Naive thymus-derived CD8-positive, alpha-beta T cell (primary cell): ENCODE results near the gene RASSF4. TPM values are rescaled to one million over a fixed set of nuclear protein-coding genes. Genes with fewer than 3 reads are reported as not detected.

Experiments
- ATAC-seq, 2 donors: fragments of 150-1000 bp; cut with Tn5 transposase in 1 of 2; sonication (Bioruptor Pico), chemical (Tn5 transposase) in 1 of 2; 1 replicate in 1 of 2; 2 replicates in 1 of 2; pipeline ENCODE4 v1.10.0; 2021; ENCODE audit warnings: mild to moderate bottlenecking in 2 of 2, moderate library complexity in 2 of 2
- POLR2A ChIA-PET: fragments of 350-600 bp; sonication (Branson Sonifier 250); formaldehyde crosslinking; loops from one replicate; lab custom pipeline; 2021; ENCODE audit warnings: antibody characterized with exemption; lab: Charles Lee
- DNase-seq, 10 donors: peaks; one replicate each; pipeline versions ENCODE4 v3.0.0 to v3.0.0-alpha.2; 2020 to 2022
- H3K27ac Mint-ChIP-seq, 10 donors: one replicate each; pipeline ENCODE4 v1.8.0; 2020 to 2022; ENCODE audit warnings: mild to moderate bottlenecking in 10 of 10, mixed read lengths in 10 of 10, moderate library complexity in 4 of 10, inconsistent platforms in 1 of 10
- H3K27me3 Mint-ChIP-seq, 5 donors: one replicate each; pipeline ENCODE4 v1.8.0; 2021 to 2022; ENCODE audit warnings: mixed read lengths in 5 of 5
- H3K36me3 Mint-ChIP-seq, 3 donors: one replicate each; pipeline ENCODE4 v1.8.0; 2020 to 2022; ENCODE audit warnings: mixed read lengths in 3 of 3, mild to moderate bottlenecking in 2 of 3, inconsistent platforms in 1 of 3
- H3K4me1 Mint-ChIP-seq, 4 donors: one replicate each; pipeline ENCODE4 v1.8.0; 2021 to 2022; ENCODE audit warnings: mixed read lengths in 4 of 4
- H3K4me3 Mint-ChIP-seq, 10 donors: one replicate each; pipeline ENCODE4 v1.8.0; 2020 to 2022; ENCODE audit warnings: mild to moderate bottlenecking in 10 of 10, mixed read lengths in 10 of 10, moderate library complexity in 6 of 10, inconsistent platforms in 1 of 10
- H3K9me3 Mint-ChIP-seq, 9 donors: one replicate each; pipeline ENCODE4 v1.8.0; 2020 to 2022; ENCODE audit warnings: mixed read lengths in 9 of 9, mild to moderate bottlenecking in 3 of 9, inconsistent platforms in 1 of 9, moderate library complexity in 1 of 9
- polyA plus RNA-seq, 3 donors: library from polyadenylated mRNA; unstranded; fragments of 300-500 nt; fragmentation: Illumina TruSeq; gene quantifications; one replicate each; pipeline ENCODE4 v1.2.3, GENCODE V29; 2021
- total RNA-seq, 8 experiments: library from RNA in 2 of 8; stranded (reverse) in 2 of 8; gene quantifications; one replicate each; pipeline ENCODE4 v1.2.3 and lab custom pipeline; 2021 to 2026

Gene RASSF4
- total and polyA plus RNA-seq, 5 experiments from 2014 or later: 0.40 to 1.8 (median 1.0) TPM

GRCh38 chr10:44992732-44993225 is 33.2 kb downstream of the RASSF4 start:
- Mint-ChIP-seq H3K27me3 (peaks cover 0 to 25% (median 5%) of the 10 kb centered on the region in 5 donors), H3K4me3 (no peak overlapping the region), H3K27ac (no peak overlapping the region), H3K4me1 (peaks cover 9 to 34% (median 23%) of the 10 kb centered on the region in 4 donors), H3K36me3 (peaks cover 0 to 2% (median 0%) of the 10 kb centered on the region in 3 donors), H3K9me3 (no peaks in the 10 kb centered on the region)
- ATAC-seq: no peak
- POLR2A ChIA-PET: no interaction called here
- no peak for DNase-seq

GRCh38 chr10:44993226-44993921 is 33.8 kb downstream of the RASSF4 start:
- DNase-seq: no peak
- no peaks in the 10 kb centered on the region for H3K9me3 Mint-ChIP-seq
- peaks cover 0 to 23% (median 4%) of the 10 kb centered on the region in 5 donors for H3K27me3 Mint-ChIP-seq
- peak overlapping the region in 2 of 10 donors; percentile 17 to 29 for H3K27ac Mint-ChIP-seq
- H3K4me3 Mint-ChIP-seq: no peak overlapping the region
- POLR2A ChIA-PET: no interaction called here
- peaks cover 0 to 2% (median 0%) of the 10 kb centered on the region in 3 donors for H3K36me3 Mint-ChIP-seq
- no peak for ATAC-seq
- peaks cover 9 to 34% (median 23%) of the 10 kb centered on the region in 4 donors for H3K4me1 Mint-ChIP-seq

- POLR2A ChIA-PET: no interaction called here
- H3K27me3 Mint-ChIP-seq: peaks cover 0 to 15% (median 4%) of the 10 kb centered on the region in 5 donors
- H3K4me1 Mint-ChIP-seq: peaks cover 9 to 34% (median 23%) of the 10 kb centered on the region in 4 donors
- no peaks in the 10 kb centered on the region for H3K9me3 Mint-ChIP-seq
- no peak for ATAC-seq
- H3K4me3 Mint-ChIP-seq: no peak overlapping the region
- peak overlapping the region in 3 of 10 donors; percentile 17 to 52 (median 29) for H3K27ac Mint-ChIP-seq
- DNase-seq: no peak
- H3K36me3 Mint-ChIP-seq: peaks cover 0 to 2% (median 0%) of the 10 kb centered on the region in 3 donors
These were observed 34.5 kb downstream of the RASSF4 start for GRCh38 chr10:44993922-44994751.

GRCh38 chr10:44994752-44995530 is 35.3 kb downstream of the RASSF4 start:
- POLR2A ChIA-PET: no interaction called here
- Mint-ChIP-seq H3K27me3 (peaks cover 0 to 7% (median 2%) of the 10 kb centered on the region in 5 donors), H3K4me1 (peaks cover 13 to 40% (median 27%) of the 10 kb centered on the region in 4 donors), H3K27ac (peak overlapping the region in 4 of 10 donors; percentile 18 to 79 (median 50)), H3K4me3 (peak overlapping the region in 4 of 10 donors; percentile 17 to 51 (median 18)), H3K9me3 (peaks cover 0 to 3% (median 0%) of the 10 kb centered on the region in 9 donors), H3K36me3 (peaks cover 0 to 2% (median 0%) of the 10 kb centered on the region in 3 donors)
- ATAC-seq (no peak), DNase-seq (no peak)

- Mint-ChIP-seq H3K27me3 (peaks cover 0 to under 1% (median 0%) of the 10 kb centered on the region in 5 donors), H3K4me3 (peak overlapping the region in 8 of 10 donors; percentile 17 to 67 (median 42)), H3K36me3 (peaks cover 0 to 2% (median 0%) of the 10 kb centered on the region in 3 donors), H3K9me3 (peaks cover 0 to 4% (median 0%) of the 10 kb centered on the region in 9 donors), H3K27ac (peak overlapping the region in 9 of 10 donors; percentile 2 to 77 (median 63)), H3K4me1 (peaks cover 18 to 46% (median 33%) of the 10 kb centered on the region in 4 donors)
- POLR2A ChIA-PET: no interaction called here
- DNase-seq (peak in 3 of 10 donors; percentile 22 to 28 (median 23)), ATAC-seq (peak; percentile 17 to 57)
These were observed 35.9 kb downstream of the RASSF4 start for GRCh38 chr10:44995581-44995913.

GRCh38 chr10:44995914-44996669 is 36.5 kb downstream of the RASSF4 start:
- POLR2A ChIA-PET: no interaction called here
- H3K27me3 Mint-ChIP-seq: no peaks in the 10 kb centered on the region
- H3K36me3 Mint-ChIP-seq: peaks cover 0 to 2% (median 0%) of the 10 kb centered on the region in 3 donors
- peaks cover 19 to 47% (median 35%) of the 10 kb centered on the region in 4 donors for H3K4me1 Mint-ChIP-seq
- peaks cover 0 to 5% (median 0%) of the 10 kb centered on the region in 9 donors for H3K9me3 Mint-ChIP-seq
- DNase-seq (no peak), ATAC-seq (no peak)
- peak overlapping the region in 9 of 10 donors; percentile 2 to 77 (median 63) for H3K27ac Mint-ChIP-seq
- H3K4me3 Mint-ChIP-seq: peak overlapping the region in 8 of 10 donors; percentile 17 to 67 (median 42)

GRCh38 chr10:44997105-44997748 is 37.6 kb downstream of the RASSF4 start:
- Mint-ChIP-seq H3K36me3 (peaks cover 0 to 8% (median 4%) of the 10 kb centered on the region in 3 donors), H3K4me3 (no peak overlapping the region), H3K27me3 (no peaks in the 10 kb centered on the region), H3K27ac (no peak overlapping the region), H3K4me1 (peaks cover 18 to 53% (median 41%) of the 10 kb centered on the region in 4 donors), H3K9me3 (peaks cover 0 to 8% (median 3%) of the 10 kb centered on the region in 9 donors)
- ATAC-seq (no peak), DNase-seq (no peak)
- POLR2A ChIA-PET: no interaction called here

GRCh38 chr10:44998146-44998631 is 38.6 kb downstream of the RASSF4 start:
- H3K9me3 Mint-ChIP-seq: peaks cover 0 to 17% (median 9%) of the 10 kb centered on the region in 9 donors
- H3K27me3 Mint-ChIP-seq: no peaks in the 10 kb centered on the region
- DNase-seq (no peak), ATAC-seq (no peak)
- peaks cover 21 to 58% (median 46%) of the 10 kb centered on the region in 4 donors for H3K4me1 Mint-ChIP-seq
- POLR2A ChIA-PET: no interaction called here
- H3K36me3 Mint-ChIP-seq: peaks cover 9 to 17% (median 14%) of the 10 kb centered on the region in 3 donors
- no peak overlapping the region for H3K4me3 Mint-ChIP-seq
- H3K27ac Mint-ChIP-seq: no peak overlapping the region

GRCh38 chr10:45000138-45000751 is 40.6 kb downstream of the RASSF4 start:
- DNase-seq (peak in 1 of 10 donors; percentile 17), ATAC-seq (peak in 1 of 2 donors; percentile 44)
- H3K27ac Mint-ChIP-seq: peak overlapping the region; percentile 96 to 99 (median 98)
- POLR2A ChIA-PET: interaction anchor here (0.7 to 3.1 kb wide), 7 partner anchors 25 to 1592 kb away, joined by 3 to 14 read pairs (median 3); partner anchors contain the start of genes RASSF4 and ZNF239
- H3K4me1 Mint-ChIP-seq: peaks cover 16 to 48% (median 39%) of the 10 kb centered on the region in 4 donors
- H3K27me3 Mint-ChIP-seq: no peaks in the 10 kb centered on the region
- H3K4me3 Mint-ChIP-seq: peak overlapping the region; percentile 82 to 96 (median 92)
- H3K9me3 Mint-ChIP-seq: peaks cover 0 to 38% (median 12%) of the 10 kb centered on the region in 9 donors
- H3K36me3 Mint-ChIP-seq: peaks cover 27 to 38% (median 32%) of the 10 kb centered on the region in 3 donors

GRCh38 chr10:45000752-45001380 is 41.3 kb downstream of the RASSF4 start, which contains the start of gene ZNF22:
Gene ZNF22 (plus strand): TSS chr10:45000923. CDS start chr10:45003369, 2,446 bp downstream.
- Mint-ChIP-seq H3K27me3 (no peaks in the 10 kb centered on the region), H3K36me3 (peaks cover 27 to 41% (median 34%) of the 10 kb centered on the region in 3 donors), H3K4me1 (peaks cover 17 to 43% (median 34%) of the 10 kb centered on the region in 4 donors), H3K4me3 (peak within 1 kb of the TSS; percentile 82 to 96 (median 92)), H3K27ac (peak within 1 kb of the TSS; percentile 96 to 99 (median 98)), H3K9me3 (peaks cover 0 to 44% (median 15%) of the 10 kb centered on the region in 9 donors)
- DNase-seq (peak; percentile 68 to 90 (median 80)), ATAC-seq (peak; percentile 85 to 87)
- POLR2A ChIA-PET: interaction anchor here (0.6 to 3.1 kb wide), 9 partner anchors 25 to 1593 kb away, joined by 3 to 14 read pairs (median 3); partner anchors contain the start of genes RASSF4 and ZNF239
